Measurements from ENCODE around the gene AGL. TPM values are rescaled to one million over a fixed set of nuclear protein-coding genes. Genes with fewer than 3 reads are reported as not detected.

Gene AGL
- total RNA-seq, 1 donor from 2014 or later = 14.3 TPM

DNA sequence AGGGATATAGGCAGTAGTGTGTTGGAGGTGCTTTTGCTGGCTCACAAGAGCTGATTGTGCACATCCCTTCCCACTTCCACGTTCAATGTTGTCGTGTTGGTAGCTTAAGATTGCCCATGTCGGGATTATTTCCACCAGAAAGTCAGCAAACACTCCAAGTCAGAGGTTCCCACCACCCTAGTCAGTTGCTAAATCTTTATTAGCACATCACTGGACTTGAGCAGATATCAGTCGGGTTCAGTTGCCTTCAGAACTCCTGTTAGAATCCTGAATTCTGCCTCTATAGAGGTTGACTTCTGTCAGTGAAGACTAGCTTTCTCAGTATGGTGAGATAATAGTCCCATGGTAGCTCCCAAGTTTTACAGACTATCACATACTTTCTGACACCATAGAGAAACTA lies 10.5 kb downstream of the AGL start:
- H3K27me3 Mint-ChIP-seq (ENCODE audit: unreplicated experiment) = no peaks in the 10 kb centered on the region
- peaks cover 11% of the 10 kb centered on the region for H3K36me3 Mint-ChIP-seq (ENCODE audit: unreplicated experiment)

DNA sequence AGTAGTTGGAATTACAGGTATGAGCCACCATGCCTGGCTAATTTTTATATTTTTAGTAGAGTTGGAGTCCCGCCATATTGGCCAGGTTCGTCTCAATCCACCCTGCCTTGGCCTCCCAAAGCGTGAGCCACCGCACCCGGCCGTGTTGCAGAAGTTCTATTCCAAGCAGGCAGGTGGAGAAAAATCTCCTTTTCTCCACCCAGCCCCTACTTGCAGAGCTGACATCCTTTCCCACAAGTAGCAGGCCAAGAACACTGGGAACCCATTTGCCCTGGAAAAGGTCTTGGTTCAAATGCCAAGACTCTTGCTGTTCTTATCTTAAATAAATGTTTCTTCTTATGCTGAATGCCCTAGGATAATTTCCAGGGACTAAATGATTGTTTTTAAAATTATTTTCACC lies 17.5 kb downstream of the AGL start:
- H3K27me3 Mint-ChIP-seq (ENCODE audit: unreplicated experiment) = no peaks in the 10 kb centered on the region
- H3K4me3 Mint-ChIP-seq (ENCODE audit: unreplicated experiment) = no peak overlapping the region
- no peaks in the 10 kb centered on the region for H3K4me1 Mint-ChIP-seq (ENCODE audit: unreplicated experiment)
- DNase-seq (ENCODE audit: extremely low spot score, unreplicated experiment) = no peak
- TF ChIP-seq, protein P1, sequence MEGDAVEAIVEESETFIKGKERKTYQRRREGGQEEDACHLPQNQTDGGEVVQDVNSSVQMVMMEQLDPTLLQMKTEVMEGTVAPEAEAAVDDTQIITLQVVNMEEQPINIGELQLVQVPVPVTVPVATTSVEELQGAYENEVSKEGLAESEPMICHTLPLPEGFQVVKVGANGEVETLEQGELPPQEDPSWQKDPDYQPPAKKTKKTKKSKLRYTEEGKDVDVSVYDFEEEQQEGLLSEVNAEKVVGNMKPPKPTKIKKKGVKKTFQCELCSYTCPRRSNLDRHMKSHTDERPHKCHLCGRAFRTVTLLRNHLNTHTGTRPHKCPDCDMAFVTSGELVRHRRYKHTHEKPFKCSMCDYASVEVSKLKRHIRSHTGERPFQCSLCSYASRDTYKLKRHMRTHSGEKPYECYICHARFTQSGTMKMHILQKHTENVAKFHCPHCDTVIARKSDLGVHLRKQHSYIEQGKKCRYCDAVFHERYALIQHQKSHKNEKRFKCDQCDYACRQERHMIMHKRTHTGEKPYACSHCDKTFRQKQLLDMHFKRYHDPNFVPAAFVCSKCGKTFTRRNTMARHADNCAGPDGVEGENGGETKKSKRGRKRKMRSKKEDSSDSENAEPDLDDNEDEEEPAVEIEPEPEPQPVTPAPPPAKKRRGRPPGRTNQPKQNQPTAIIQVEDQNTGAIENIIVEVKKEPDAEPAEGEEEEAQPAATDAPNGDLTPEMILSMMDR (IDR thresholded peaks at IDR 0.05) = no peak
- H3K36me3 Mint-ChIP-seq (ENCODE audit: unreplicated experiment) = peaks cover 9% of the 10 kb centered on the region
- no peak overlapping the region for H3K27ac Mint-ChIP-seq (ENCODE audit: unreplicated experiment)
- H3K9me3 Mint-ChIP-seq (ENCODE audit: unreplicated experiment) = no peaks in the 10 kb centered on the region

More for the DNA sequence above, 10.5 kb downstream of the AGL start:
- Mint-ChIP-seq H3K27ac (ENCODE audit: unreplicated experiment) (no peak overlapping the region), H3K9me3 (ENCODE audit: unreplicated experiment) (no peaks in the 10 kb centered on the region), H3K4me1 (ENCODE audit: unreplicated experiment) (no peaks in the 10 kb centered on the region), H3K4me3 (ENCODE audit: unreplicated experiment) (no peak overlapping the region)
- TF ChIP-seq, protein P1 (IDR thresholded peaks at IDR 0.05) = no peak
- DNase-seq (ENCODE audit: extremely low spot score, unreplicated experiment) = no peak

DNA sequence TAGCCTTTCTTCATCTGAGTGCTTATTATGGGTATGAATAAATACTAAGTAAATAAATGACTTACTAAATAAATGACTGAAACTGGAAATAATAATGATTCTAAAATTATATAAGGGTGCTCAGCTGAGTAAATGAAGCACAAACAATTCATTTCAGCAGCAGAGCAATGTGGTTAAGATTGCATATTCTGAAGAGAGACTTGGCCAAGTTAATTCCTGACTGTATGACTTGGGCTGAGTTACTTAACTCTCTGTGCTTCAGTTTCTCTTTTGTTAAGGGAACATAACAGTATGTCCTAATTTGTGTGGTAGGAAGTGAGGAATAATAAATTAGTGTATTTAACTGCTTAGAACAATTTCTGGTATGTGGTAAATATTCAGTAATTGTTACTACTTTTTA lies 19.1 kb downstream of the AGL start:
- H3K4me1 Mint-ChIP-seq (ENCODE audit: unreplicated experiment) = no peaks in the 10 kb centered on the region
- DNase-seq (ENCODE audit: extremely low spot score, unreplicated experiment) = no peak
- no peaks in the 10 kb centered on the region for H3K9me3 Mint-ChIP-seq (ENCODE audit: unreplicated experiment)
- H3K27me3 Mint-ChIP-seq (ENCODE audit: unreplicated experiment) = no peaks in the 10 kb centered on the region
- TF ChIP-seq, protein P1 (IDR thresholded peaks at IDR 0.05) = no peak
- no peak overlapping the region for H3K4me3 Mint-ChIP-seq (ENCODE audit: unreplicated experiment)
- peaks cover 9% of the 10 kb centered on the region for H3K36me3 Mint-ChIP-seq (ENCODE audit: unreplicated experiment)
- no peak overlapping the region for H3K27ac Mint-ChIP-seq (ENCODE audit: unreplicated experiment)

DNA sequence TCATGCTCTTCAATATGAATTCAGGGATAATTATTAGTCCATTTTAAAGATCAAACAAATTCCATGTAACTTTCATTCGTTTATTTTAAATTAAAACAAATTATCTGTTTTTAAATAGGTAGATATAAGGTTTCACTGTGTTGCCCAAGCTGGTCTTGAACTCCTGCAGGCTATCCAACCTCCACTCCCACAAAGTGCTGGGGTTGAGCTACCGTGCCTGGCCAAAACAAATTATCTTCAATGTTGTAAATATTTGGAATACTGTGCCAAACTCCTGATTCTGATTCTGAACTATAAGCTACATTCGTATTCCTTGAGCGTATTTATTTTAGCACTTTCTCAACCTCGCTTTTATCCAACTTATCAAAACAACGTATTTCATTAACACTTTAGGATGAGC lies 19.6 kb downstream of the AGL start:
- TF ChIP-seq, protein P1 (IDR thresholded peaks at IDR 0.05) = no peak
- H3K9me3 Mint-ChIP-seq (ENCODE audit: unreplicated experiment) = no peaks in the 10 kb centered on the region

DNA sequence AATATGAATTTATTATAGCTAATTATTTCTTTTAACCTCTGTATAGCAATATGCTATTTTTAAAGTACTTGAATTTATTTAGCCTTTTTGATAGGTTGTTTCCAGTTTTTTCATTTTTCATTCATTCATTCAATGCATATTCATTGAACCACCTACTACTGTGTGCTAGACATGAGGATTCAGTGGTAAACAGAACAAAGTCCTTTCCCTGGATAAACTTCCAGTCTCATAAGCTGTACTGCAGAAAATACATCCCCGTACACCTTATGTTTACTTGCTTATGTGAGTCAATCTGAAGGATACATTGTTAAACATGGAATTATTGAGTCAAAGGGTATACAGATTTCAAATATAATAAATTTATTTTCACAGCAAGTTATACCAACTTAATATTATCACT lies 21.9 kb downstream of the AGL start:
- H3K27ac Mint-ChIP-seq (ENCODE audit: unreplicated experiment) = no peak overlapping the region
- DNase-seq (ENCODE audit: extremely low spot score, unreplicated experiment) = no peak
- H3K27me3 Mint-ChIP-seq (ENCODE audit: unreplicated experiment) = no peaks in the 10 kb centered on the region
- TF ChIP-seq, protein P1 (IDR thresholded peaks at IDR 0.05) = no peak
- H3K9me3 Mint-ChIP-seq (ENCODE audit: unreplicated experiment) = no peaks in the 10 kb centered on the region
- no peaks in the 10 kb centered on the region for H3K4me1 Mint-ChIP-seq (ENCODE audit: unreplicated experiment)
- no peak overlapping the region for H3K4me3 Mint-ChIP-seq (ENCODE audit: unreplicated experiment)
- H3K36me3 Mint-ChIP-seq (ENCODE audit: unreplicated experiment) = peaks cover 10% of the 10 kb centered on the region

More for the DNA sequence above, 19.6 kb downstream of the AGL start:
- H3K4me3 Mint-ChIP-seq (ENCODE audit: unreplicated experiment) = no peak overlapping the region
- H3K4me1 Mint-ChIP-seq (ENCODE audit: unreplicated experiment) = no peaks in the 10 kb centered on the region
- H3K27me3 Mint-ChIP-seq (ENCODE audit: unreplicated experiment) = no peaks in the 10 kb centered on the region
- DNase-seq (ENCODE audit: extremely low spot score, unreplicated experiment) = no peak
- no peak overlapping the region for H3K27ac Mint-ChIP-seq (ENCODE audit: unreplicated experiment)
- H3K36me3 Mint-ChIP-seq (ENCODE audit: unreplicated experiment) = peaks cover 5% of the 10 kb centered on the region
